HPDE6-E6E7 (cell line): ENCODE data around the gene CCHCR1.
A peak's percentile ranks its signal among the peaks of the same experiment; 100 is the strongest.
"Not testable (repeated sequence)": the region's sequence is repeated elsewhere in the genome, so short reads cannot be mapped to it uniquely, and the experiment has no call there.

Source experiments
- DNase-seq: peaks from one replicate; pipeline ENCODE4 v3.0.0; 2011; ENCODE audit warnings: missing footprints; ENCODE audit errors: extremely low spot score

Gene CCHCR1

DNA sequence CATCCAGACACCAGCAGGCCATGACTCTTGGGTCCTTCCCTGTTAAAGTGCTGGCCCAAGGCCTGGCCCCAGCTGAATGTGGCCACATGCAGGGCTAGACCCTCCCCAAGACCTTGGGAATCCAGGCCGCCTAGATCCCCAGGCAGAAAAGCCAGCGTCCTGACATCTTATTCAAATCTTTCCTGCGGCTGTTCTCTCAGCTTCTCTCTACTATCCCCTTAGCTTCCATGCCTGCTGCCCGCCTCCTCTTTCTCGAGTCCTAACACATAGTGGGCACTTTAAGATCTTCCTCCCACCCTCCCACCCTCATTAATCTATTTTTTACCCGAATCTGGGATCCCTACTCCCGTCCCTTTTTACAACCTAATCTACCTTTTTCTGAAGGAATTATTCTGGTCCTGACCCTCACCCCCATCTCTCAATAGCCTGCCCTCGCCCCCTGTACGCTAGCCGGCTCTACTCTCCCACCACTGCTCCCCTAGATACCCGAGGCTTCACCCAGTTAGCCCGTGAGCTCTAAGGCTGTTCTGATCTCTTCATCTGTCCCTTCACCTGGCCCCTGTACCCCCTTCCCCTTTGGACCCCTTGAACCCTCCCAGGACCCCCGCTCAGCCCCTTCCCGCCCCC is at the start of gene CCHCR1:
Gene CCHCR1, minus strand, starts transcription at position 290 of the 627 bp plus-strand sequence. Its CDS starts 202 bp downstream, at position 88.
- DNase-seq = no peak

DNA sequence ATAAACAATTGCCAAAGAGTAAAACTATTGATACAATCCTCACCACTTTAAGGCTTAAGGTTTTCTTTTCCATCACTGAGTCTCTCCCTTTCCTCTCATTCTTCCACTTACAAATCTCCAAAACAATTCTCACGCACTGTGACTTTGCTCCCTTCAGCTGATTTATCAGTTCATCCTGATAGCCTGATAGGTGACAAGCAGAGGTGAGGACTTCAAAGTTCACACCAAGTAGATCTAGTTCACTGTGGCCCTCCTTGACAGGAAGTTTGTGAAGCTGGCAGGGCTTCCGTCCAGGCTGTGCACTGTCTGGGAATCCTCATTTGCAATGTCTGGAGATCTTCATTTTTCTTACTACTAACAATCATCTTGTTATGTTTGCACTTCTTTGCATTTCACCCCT is 48.0 kb upstream of the CCHCR1 start:
- DNase-seq = no peak

GRCh38 chr6:31204751-31205145 is 47.1 kb upstream of the CCHCR1 start:
- DNase-seq = no peak

DNA sequence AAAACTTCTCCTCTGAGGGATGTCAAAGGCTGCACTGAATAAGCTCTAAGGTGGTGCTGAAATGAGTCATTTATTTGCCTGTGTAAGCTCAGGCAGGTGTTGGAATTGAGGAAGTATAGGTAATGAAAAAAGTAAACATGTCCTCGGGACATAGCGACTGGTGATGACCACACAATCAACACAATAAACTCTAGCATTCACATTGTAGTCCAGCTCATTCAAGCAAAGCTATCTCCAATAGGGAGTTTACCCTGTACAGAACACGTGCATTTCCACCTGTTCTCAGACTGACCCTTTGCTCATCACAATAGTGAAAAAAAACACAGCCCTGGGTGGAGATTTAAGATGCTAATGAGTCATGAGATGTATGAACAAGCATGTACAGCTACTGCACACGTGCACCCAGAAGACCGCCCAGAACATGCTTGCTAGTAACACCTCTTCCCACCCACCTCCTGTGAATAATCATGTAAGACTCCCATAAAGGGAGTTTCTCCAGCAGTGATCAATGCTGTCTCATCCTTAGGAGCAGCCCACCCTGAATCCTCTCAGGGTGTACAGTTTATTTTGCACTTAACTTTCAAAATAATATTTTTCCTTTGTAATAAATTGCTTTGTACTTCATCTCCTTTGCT is 45.9 kb upstream of the CCHCR1 start:
- peak; percentile 82 for DNase-seq

DNA sequence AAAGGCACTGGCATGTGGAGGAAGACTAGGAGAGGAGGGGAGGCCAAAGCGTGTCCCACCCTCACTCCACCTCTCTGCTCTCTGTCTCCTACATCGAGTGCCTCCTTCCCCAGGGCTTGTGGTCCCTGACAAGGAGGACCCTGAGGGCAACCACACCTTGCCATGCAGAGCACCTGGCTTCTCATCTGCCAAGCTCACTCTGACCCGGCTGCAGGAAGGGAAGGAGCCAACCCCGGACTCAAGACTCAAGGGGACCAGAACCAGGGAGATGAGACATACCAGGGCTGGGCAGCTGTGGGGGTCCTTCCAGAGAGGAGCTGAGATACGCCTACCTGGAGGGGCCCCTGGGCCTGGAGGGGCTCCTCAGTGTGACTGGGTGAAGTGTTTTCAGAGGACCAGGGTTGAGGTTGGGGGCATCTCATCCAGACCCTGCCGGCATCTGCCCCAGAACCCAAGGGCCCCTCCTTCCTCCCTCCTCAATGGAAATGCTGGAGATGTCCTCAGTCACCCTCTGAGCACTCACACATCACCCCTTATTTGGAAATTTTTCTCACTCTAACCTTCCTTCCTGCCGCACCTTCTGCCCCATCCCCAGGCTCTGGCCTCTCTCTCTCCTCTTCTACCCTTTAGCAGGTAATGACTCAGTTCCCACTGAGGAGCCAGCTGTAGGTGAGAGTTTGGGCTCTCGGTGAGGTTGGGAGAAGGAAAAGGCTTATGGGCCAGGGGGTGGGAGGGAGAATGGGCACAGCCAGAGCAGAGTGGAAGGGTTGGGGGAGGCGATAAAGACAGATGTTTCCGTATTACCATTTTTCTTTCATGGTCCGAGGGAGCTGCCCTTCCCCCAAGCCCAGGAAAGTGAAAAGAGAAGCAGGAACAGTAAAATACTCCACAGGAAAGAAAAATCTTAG is 44.9 kb upstream of the CCHCR1 start:
- no peak for DNase-seq

DNA sequence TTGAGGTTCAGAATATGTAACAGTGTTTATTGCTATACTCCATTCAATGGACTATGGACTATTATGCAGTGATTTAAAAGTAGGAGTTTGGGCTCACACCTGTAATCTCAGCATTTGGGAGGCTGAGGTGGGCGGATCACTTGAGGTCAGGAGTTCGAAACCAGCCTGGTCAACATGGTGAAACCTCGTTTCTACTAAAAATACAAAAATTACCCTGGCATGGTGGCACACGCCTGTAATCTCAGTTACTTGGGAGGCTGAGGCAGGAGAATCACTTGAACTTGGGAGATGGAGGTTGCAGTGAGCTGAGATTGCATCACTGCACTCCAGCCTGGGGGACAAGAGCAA is 41.5 kb upstream of the CCHCR1 start:
- not testable (repeated sequence) for DNase-seq

- DNase-seq = no peak
These were observed 40.1 kb upstream of the CCHCR1 start for GRCh38 chr6:31197559-31198305.

GRCh38 chr6:31196251-31197022 is 38.8 kb upstream of the CCHCR1 start:
- DNase-seq = not testable (repeated sequence)

- DNase-seq = not testable (repeated sequence)
These were observed 37.8 kb upstream of the CCHCR1 start for GRCh38 chr6:31195308-31195979.

DNA sequence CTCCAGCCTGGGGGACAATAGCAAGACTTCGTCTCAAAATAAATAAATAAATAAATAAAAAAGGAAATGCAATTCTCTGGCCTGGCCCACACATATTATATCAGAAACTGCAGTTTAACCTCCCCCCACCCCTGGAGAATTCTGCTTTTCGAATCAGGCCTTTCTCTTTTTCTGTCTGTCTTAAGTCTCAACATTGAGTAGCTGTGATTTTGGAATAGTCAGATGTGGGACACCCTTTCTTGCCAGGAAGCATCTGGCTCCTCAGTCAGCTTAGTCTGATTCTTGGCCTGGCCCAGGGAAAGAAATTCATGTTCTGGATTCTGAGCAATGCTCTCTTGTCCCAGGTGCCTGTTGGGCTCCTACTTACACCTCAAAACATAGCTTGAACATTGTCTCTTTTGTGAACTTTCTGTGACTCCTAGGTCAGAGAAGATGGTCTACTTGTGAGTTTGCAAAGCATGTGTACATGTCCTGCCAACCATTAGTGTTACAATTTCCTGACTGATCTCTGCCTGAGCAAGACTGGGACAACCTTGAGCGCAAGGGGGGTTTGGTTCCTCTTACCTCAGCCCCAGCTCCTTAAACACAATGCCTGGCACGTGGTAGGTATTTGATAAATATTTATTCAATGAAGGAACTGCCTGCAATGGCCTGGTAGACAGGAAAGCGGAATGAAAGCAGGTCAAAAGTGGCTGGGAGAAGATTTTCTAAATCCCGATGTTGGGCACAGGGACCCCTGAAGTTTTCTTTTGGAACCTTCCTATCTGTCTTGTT is 36.6 kb upstream of the CCHCR1 start:
- no peak for DNase-seq

GRCh38 chr6:31193206-31193605 is 35.6 kb upstream of the CCHCR1 start:
- no peak for DNase-seq

- DNase-seq = not testable (repeated sequence)
These were observed 35.0 kb upstream of the CCHCR1 start for GRCh38 chr6:31192431-31193105.

GRCh38 chr6:31190488-31190887 is 32.9 kb upstream of the CCHCR1 start:
- no peak for DNase-seq

- not testable (repeated sequence) for DNase-seq
These were observed 31.6 kb upstream of the CCHCR1 start for GRCh38 chr6:31189223-31189622.

DNA sequence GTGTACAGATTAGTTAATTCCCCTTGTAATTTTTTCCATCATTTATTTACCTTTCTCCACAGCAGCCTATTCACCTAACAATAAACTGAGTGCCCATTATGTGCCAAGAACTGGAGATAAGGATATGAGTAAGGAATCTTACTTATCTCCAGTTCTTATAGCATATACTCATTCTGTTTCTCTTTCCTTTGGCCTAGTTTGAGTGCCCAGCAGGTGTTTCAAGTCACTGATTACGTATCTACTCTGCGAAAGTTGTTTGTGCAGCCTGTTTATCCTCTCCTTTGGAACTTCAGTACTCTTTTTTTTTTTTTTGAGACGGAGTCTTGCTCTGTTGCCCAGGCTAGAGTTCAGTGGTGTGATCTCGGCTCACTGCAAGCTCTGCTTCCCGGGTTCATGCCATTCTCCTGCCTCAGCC is 30.2 kb upstream of the CCHCR1 start:
- DNase-seq = no peak

- no peak for DNase-seq
These were observed 28.6 kb upstream of the CCHCR1 start for GRCh38 chr6:31186052-31186734.

DNA sequence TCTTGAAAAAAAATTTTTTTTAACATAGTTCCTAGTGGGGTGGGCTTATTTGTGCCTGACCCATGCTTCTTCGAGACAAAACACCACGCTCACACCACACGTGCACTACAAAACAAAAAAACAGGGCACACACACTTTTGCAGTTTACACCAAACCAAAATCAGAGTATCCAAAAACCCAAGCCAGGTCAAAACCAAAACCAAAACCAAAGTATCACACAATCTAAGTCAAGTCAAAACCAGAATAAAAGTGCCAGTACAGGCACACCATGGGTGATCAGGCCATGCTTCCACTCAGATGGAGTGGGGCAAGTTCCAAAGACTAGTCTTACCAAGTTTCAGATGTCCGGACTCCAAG is 28.1 kb upstream of the CCHCR1 start:
- DNase-seq = not testable (repeated sequence)

GRCh38 chr6:31183859-31184258 is 26.3 kb upstream of the CCHCR1 start:
- DNase-seq = not testable (repeated sequence)

DNA sequence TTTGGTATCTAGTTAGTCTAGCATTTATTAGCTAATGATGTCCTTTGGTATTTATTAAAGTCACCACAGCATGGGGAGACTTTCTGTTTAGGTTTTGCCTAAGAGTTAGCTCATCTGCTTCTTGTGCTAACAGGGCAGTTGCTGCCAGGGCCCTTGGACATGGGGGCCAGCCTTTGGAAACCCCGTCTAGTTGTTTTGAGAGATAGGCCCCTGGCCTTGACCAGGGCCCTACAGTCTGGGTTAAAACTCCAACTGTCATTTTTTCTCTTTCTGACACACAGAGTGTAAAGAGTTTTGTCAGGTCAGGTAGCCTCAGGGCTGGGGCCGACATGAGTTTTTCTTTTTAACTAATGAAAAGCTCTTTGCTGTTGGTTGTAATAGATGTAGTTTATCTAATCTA is 25.7 kb upstream of the CCHCR1 start:
- not testable (repeated sequence) for DNase-seq
